Measurements from ENCODE around the gene SLC35F3. TPM values are rescaled to one million over a fixed set of nuclear protein-coding genes. Genes with fewer than 3 reads are reported as not detected.
"Not testable (repeated sequence)": the region's sequence is repeated elsewhere in the genome, so short reads cannot be mapped to it uniquely, and the experiment has no call there.

Gene SLC35F3
- 0.68 TPM for total RNA-seq

GRCh38 chr1:233904633-233905415 is at the start of gene SLC35F3:
TSS of gene SLC35F3 (plus strand) at chr1:233904676.
- ATAC-seq: peak; percentile 93

GRCh38 chr1:233859446-233859845 is 45.0 kb upstream of the SLC35F3 start:
- no peak for ATAC-seq

GRCh38 chr1:233863901-233864545 is 40.5 kb upstream of the SLC35F3 start:
- ATAC-seq: no peak

GRCh38 chr1:233864578-233864977 is 39.9 kb upstream of the SLC35F3 start:
- no peak for ATAC-seq

GRCh38 chr1:233865216-233865615 is 39.3 kb upstream of the SLC35F3 start:
- ATAC-seq: no peak

GRCh38 chr1:233865902-233866301 is 38.6 kb upstream of the SLC35F3 start:
- no peak for ATAC-seq

GRCh38 chr1:233867028-233867427 is 37.4 kb upstream of the SLC35F3 start:
- no peak for ATAC-seq

- no peak for ATAC-seq
Measured at GRCh38 chr1:233868461-233868860, 36.0 kb upstream of the SLC35F3 start.

GRCh38 chr1:233869680-233870079 is 34.8 kb upstream of the SLC35F3 start:
- ATAC-seq: no peak

GRCh38 chr1:233873666-233874065 is 30.8 kb upstream of the SLC35F3 start:
- ATAC-seq: no peak

GRCh38 chr1:233879841-233880240 is 24.6 kb upstream of the SLC35F3 start:
- ATAC-seq: no peak

- no peak for ATAC-seq
Measured at GRCh38 chr1:233883671-233884070, 20.8 kb upstream of the SLC35F3 start.

GRCh38 chr1:233884461-233885151 is 19.9 kb upstream of the SLC35F3 start:
- no peak for ATAC-seq

GRCh38 chr1:233885196-233885920 is 19.1 kb upstream of the SLC35F3 start:
- no peak for ATAC-seq

- not testable (repeated sequence) for ATAC-seq
Measured at GRCh38 chr1:233891151-233891550, 13.3 kb upstream of the SLC35F3 start.

- ATAC-seq: no peak
Measured at GRCh38 chr1:233897325-233898162, 6.9 kb upstream of the SLC35F3 start.

- no peak for ATAC-seq
Measured at GRCh38 chr1:233901495-233901894, 3.0 kb upstream of the SLC35F3 start.

- ATAC-seq: no peak
Measured at GRCh38 chr1:233905416-233906051, 1.1 kb downstream of the SLC35F3 start.

- ATAC-seq: no peak
Measured at GRCh38 chr1:233907151-233907550, 2.7 kb downstream of the SLC35F3 start.

GRCh38 chr1:233908092-233908491 is 3.6 kb downstream of the SLC35F3 start:
- no peak for ATAC-seq

- ATAC-seq: no peak
Measured at GRCh38 chr1:233909195-233909594, 4.7 kb downstream of the SLC35F3 start.
